ENCODE measurements around the gene TMEM212.
"Not testable (repeated sequence)": the region's sequence is repeated elsewhere in the genome, so short reads cannot be mapped to it uniquely, and the experiment has no call there.

TMEM212 gene

GRCh38 chr3:171835116-171835515 lies 8.0 kb upstream of the TMEM212 start:
- no peak for DNase-seq

DNA sequence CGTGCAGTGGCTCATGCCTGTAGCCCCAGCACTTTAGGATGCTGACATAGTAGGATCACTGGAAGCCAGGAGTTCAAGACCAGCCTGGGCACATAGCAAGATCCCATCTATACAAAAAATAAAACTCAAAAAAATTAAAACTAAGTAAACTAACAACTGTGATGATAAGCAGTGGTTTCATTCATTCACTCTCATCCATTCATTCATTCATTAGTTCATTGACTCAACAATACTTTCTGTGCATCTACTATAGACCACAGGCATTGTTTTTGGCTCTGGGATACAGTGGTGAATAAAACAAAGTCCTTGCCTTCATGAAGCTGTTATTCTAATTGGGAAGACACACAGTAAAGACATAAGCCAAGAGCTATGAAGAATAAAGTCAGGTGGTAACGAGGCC lies 7.5 kb upstream of the TMEM212 start:
- no peak for DNase-seq

DNA sequence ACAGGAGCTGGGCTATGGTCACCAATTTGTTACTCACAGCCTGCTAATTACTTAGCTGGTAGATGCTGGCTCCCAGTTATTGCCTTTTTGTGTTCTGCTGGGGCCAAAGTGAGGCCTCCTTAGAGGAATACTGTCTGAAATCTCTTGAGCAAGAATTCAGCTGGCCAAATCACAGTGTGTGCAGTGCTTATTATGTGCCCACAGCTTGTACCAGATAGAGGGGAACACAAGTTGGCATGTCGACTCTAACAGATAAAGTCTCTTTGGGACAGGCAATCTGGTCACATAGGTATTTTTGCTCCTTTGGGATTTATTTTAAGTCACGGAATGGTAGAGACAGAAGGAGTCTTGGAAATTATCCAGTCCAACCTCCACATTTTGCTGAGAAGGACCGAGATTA lies 6.3 kb upstream of the TMEM212 start:
- no peak for DNase-seq

- DNase-seq: no peak
These were observed 5.5 kb upstream of the TMEM212 start for GRCh38 chr3:171837698-171838097.

- no peak for DNase-seq
These were observed 4.9 kb upstream of the TMEM212 start for GRCh38 chr3:171838218-171838720.

- no peak for DNase-seq
These were observed 3.9 kb upstream of the TMEM212 start for GRCh38 chr3:171839270-171839669.

DNA sequence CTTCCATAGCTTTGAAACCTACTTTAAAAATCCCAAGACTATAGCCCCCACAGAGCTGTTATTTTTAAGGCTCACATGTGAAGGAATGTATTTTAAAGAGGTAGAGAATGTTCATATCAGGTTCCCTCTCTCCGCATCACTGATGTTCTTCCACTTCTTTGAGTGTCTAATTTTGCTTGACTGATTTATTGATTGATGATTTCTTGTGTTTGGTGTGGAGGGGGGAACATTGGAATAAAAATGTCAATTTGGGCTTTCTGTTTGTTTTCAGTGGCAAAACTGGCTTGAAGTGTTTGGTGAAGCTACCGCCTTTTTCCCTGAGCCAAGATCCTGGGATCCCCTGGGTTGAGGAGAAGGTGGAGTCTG lies 2.7 kb upstream of the TMEM212 start:
- DNase-seq: no peak

DNA sequence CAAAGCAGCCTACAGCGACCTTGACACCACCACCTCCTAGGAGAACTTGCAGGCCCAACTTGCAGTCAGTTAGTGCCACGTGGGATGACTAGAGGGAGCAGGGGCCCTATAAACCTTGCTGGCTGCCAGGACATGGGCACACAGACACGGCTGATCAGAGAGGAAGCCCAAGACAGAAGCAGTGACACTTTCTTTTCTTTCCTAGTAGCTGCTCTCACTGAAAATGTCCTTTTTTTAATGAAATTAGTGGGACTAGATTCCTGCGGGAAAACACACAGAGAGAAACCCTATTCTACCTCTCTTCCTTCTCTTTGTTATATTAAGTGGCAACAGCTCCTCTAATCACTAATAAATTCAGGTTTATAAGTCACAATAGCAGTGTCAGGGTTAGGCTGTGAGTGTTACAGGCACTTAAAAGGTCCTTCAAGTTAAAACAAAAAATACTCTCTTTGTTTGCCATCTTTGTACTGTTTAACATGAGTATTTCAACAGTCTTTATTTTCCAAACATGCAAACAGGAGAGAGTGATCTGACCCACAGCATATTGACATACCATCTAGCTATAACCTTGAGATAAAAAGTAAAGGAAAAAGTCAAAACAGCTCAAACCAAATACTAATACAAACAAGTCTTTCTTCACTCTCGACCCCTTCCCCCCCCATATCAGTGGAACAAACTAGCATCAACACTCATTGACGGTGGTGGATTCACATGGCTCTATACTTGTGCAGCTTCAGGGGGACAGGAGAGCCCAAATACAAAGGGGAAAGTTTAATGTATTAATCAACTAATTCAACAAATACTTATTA lies 2.1 kb upstream of the TMEM212 start:
- no peak for DNase-seq

- DNase-seq: no peak
These were observed 1.5 kb upstream of the TMEM212 start for GRCh38 chr3:171841620-171842000.

GRCh38 chr3:171844873-171845272 lies 1.7 kb downstream of the TMEM212 start:
- no peak for DNase-seq

DNA sequence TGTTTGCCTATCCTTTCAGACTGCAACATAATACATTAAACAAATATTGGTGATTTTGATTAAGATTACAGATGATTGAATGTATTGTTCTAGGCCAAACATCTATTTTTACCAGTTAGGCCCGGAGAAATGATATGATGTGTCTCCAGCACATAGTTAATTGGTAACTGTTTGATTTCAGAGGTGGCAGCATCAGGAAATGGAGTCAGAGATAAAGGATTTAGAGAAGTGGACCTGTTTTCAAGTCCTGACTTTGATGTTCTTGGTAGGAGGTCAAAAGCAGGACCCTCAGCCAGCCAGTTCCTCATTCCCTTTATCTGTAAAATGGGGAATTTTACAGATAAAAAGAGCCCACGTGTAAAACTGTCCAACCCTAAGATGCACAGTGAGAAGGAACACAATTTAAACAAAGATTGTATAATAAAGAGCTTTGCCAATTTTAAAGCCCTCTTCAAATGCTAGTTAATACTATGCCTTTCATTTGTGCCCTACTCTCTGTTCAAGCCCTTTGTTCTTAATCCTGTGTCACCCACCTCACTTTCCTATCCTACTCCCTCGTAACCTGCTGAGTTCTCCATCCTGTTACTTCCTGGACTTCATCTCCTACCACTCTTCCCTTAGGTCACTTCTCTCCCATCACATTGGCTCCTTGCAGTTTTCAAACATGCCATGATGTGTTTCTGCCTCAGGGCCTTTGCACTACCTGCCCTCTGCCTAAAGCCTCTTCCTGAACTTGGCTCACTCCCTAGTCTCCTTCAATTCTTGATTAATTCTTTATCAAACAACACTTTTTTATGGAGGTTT lies 2.5 kb downstream of the TMEM212 start:
- no peak for DNase-seq

DNA sequence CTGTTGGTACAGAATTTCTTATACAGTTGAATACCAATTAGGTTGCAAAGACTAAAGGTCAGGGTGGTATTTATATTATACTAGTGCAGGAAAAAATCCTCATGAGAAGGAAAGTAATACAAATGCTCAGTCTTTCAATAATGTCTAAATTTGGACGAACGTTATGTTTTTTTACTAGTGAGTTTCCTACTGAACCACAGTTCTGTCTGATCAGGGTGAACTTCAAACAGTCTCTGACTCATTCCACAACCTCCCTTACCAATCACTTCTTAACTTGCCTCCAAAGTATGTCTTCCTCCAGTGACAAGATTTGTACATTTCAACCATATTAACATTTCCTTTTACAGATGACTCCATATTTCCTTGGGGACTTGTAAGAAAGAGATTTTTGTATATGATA lies 3.4 kb downstream of the TMEM212 start:
- no peak for DNase-seq

DNA sequence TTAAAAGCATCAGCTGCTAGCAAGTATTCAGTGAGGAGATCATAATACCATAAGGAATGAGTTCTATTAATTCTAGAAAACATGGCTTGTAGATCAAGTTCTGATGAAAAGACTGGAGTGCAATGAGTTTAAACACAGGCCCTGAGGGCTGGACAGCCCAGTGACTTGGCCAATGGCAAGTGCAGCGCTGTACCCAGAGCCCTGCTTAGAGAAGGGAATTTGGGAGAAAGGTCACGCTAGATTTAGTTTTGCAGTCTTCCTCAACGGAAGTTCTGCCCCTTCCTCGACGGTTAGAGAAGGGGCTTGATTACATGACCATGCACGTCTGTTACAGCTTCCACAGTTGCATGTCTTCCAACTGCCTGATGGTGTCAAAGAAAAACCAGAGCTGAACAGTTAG lies 4.0 kb downstream of the TMEM212 start:
- DNase-seq: no peak

DNA sequence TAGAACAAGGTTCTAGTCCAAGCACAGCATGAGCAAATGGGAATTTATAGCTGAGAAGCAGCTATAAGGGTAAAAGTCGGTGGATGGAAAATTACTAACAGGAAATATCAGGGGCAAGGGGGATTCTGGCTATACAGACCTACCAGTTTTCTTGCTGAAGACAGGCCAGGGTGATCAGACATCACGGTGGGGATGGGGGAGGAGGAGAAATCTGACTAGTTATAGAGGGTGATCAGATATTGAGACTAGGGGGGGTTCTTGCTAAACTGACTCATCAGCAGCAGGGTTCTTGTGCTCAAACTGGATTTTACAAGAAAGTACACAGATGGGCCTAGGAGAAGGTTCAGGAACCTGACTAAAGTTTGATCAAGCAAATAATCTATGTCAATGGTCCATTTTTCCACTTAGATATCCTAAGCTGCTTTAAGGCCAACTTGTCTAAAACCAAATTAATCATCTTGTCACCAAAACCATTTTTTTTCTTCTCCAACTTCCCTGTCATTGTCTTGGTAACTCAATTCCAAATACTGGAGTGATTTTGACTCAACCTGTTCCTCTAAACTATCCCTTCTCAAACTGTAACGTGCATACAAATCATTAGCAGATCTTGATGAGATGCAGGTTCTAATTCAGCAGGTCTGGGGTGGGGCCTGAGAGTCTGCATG lies 4.6 kb downstream of the TMEM212 start:
- no peak for DNase-seq

GRCh38 chr3:171849617-171850319 lies 6.6 kb downstream of the TMEM212 start:
- no peak for DNase-seq

- DNase-seq: no peak
These were observed 7.3 kb downstream of the TMEM212 start for GRCh38 chr3:171850320-171850959.

DNA sequence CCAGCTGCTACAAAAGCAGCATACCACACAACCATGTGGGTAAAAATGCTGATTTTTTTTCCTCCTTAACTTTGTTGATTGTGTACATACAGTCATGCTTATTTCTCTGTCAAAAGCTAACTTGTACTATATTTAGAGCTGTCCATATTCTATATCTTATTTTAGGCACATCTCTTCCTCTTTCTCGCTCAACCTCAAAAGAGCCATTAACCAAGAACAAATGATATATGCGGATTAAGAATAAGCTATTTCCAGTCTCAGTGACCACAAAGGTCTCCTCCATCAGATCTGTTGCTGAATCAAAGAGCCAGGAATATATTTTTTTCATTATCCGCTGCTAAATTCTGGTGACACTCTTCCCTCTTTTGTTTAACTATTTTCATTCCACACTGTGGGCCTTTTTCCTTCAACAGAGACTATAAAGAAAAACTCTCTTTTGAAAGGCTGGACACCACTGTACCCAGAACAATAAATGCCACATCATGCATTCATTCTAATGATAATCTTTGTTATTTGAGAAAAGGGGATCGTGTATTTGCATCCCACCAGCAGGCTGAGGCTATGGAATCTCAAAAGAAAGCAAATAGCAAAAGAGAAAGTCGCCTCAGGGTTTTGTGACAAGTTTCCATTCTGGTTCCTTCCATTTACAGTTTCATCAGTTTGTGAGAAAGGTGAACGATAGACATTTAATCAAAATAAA lies 8.0 kb downstream of the TMEM212 start:
- DNase-seq: no peak

GRCh38 chr3:171851660-171852058 lies 8.5 kb downstream of the TMEM212 start:
- no peak for DNase-seq

GRCh38 chr3:171854649-171855305 lies 11.6 kb downstream of the TMEM212 start:
- DNase-seq: no peak

- not testable (repeated sequence) for DNase-seq
These were observed 15.6 kb downstream of the TMEM212 start for GRCh38 chr3:171858770-171859169.

DNA sequence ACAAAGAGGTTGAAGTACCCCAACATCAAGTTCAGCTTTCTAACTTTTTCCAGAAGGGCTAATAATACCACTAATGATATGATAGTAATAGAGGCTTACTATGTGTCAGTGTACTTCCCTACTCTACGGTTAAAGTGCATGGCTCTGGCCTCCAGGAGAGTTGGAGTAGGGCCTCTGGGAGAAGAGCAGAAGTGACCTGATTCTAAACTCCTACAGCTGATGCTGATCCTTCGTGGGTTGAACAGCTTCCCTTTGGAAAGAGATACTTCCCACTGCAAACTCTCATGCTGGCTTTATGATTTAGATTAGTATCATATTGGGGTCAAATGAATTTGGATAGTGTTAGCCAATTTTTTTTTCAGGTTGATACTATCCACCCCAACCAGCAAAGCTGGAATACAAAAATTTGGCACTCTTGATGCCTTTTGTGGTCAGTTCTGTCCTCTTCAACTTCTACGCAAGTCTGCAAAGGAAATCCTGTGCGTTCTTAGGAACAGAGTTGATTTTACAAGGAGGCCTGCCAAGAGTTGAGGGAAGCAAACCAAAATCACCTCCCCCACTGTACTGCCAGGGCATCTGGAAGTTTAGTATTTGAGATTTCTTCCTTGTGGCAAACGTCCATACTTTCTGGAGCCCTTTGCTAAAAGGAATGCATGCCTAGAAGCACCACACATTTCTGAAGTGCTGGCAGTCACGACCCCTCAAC lies 17.8 kb downstream of the TMEM212 start:
- DNase-seq: no peak

Measured in activated CD4-positive, alpha-beta T cell treated with anti-CD3 and anti-CD28 coated beads, Interleukin-2, amount 50 U/mL, for 48 hours (primary cell).